Ishikawa (cell line): ENCODE data around the gene HBE1.

ENCODE experiments used
- CEBPB ChIP-seq: IDR thresholded peaks from 2 replicates; pipeline ENCODE4 v1.6.1; 2012
- CREB1 ChIP-seq: IDR thresholded peaks from 2 replicates; pipeline ENCODE4 v1.6.1; 2012; ENCODE audit warnings: low read depth
- EGR1 ChIP-seq: IDR thresholded peaks from 2 replicates; pipeline ENCODE4 v1.6.1; 2012
- EP300 ChIP-seq: IDR thresholded peaks from 2 replicates; pipeline ENCODE4 v1.6.1; 2012; ENCODE audit warnings: borderline replicate concordance
- FOXM1 ChIP-seq: IDR thresholded peaks from 2 replicates; pipeline ENCODE4 v1.6.1; 2012; ENCODE audit warnings: low read depth, borderline replicate concordance
- NFIC ChIP-seq: IDR thresholded peaks from 2 replicates; pipeline ENCODE4 v1.6.1; 2012
- RAD21 ChIP-seq: IDR thresholded peaks from 2 replicates; pipeline ENCODE4 v1.6.1; 2012; ENCODE audit warnings: low read depth
- TAF1 ChIP-seq: IDR thresholded peaks from 2 replicates; pipeline ENCODE4 v1.6.1; 2012; ENCODE audit warnings: low read depth, mild to moderate bottlenecking
- TCF12 ChIP-seq: IDR thresholded peaks from 2 replicates; pipeline ENCODE4 v1.6.1; 2012; ENCODE audit warnings: low read depth
- TEAD4 ChIP-seq: IDR thresholded peaks from 2 replicates; pipeline ENCODE4 v1.6.1; 2012
- YY1 ChIP-seq: IDR thresholded peaks from 2 replicates; pipeline ENCODE4 v1.6.1; 2012; ENCODE audit warnings: low read depth
- ZBTB7A ChIP-seq: IDR thresholded peaks from 2 replicates; pipeline ENCODE4 v1.6.1; 2012; ENCODE audit warnings: low read depth
- TF ChIP-seq, protein P1 (sequence below): IDR thresholded peaks from 2 replicates; pipeline ENCODE4 v1.6.1; 2012
- TF ChIP-seq, protein P2 (sequence below): IDR thresholded peaks from 2 replicates; pipeline ENCODE4 v1.6.1; 2012
- TF ChIP-seq, protein P3 (sequence below): IDR thresholded peaks from 2 replicates; pipeline ENCODE4 v1.6.1; 2012; ENCODE audit warnings: low read depth, mild to moderate bottlenecking

The HBE1 gene

DNA sequence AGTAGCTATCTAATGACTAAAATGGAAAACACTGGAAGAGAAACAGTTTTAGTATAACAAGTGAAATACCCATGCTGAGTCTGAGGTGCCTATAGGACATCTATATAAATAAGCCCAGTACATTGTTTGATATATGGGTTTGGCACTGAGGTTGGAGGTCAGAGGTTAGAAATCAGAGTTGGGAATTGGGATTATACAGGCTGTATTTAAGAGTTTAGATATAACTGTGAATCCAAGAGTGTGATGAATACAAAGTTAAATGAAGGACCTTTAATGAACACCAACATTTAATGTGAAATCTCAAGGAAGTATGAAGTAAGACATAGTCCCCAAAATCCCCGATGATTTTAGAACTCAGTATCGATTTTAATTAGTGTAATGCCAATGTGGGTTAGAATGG is 32.3 kb downstream of the HBE1 start:
- TF ChIP-seq NFIC (no peak), ZBTB7A (no peak), YY1 (no peak), CREB1 (no peak), EGR1 (no peak), FOXM1 (no peak)
- TF ChIP-seq, protein P1, sequence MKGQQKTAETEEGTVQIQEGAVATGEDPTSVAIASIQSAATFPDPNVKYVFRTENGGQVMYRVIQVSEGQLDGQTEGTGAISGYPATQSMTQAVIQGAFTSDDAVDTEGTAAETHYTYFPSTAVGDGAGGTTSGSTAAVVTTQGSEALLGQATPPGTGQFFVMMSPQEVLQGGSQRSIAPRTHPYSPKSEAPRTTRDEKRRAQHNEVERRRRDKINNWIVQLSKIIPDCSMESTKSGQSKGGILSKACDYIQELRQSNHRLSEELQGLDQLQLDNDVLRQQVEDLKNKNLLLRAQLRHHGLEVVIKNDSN = no peak

DNA sequence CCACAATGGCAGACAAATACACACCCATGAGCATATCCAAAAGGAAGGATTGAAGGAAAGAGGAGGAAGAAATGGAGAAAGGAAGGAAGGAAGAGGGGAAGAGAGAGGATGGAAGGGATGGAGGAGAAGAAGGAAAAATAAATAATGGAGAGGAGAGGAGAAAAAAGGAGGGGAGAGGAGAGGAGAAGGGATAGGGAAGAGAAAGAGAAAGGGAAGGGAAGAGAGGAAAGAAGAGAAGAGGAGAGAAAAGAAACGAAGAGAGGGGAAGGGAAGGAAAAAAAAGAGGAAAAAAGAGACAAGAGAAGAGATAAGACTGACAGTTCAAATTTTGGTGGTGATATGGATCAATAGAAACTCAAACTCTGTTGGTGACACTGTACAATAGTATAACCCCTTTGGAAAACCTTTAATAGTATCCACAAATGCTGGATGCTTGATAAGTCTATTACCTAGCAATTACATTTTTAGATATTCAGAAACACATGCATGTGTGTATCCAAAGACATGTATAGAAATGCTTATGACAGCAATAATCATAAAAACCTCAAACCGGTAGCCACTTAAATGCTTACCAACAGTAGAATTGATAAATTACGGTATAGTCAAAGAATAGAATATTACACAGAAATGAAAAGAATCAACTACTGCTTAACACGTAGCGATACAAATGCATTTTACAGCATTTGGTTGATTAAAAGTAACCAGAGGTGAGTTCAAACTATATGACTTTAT is 34.2 kb downstream of the HBE1 start:
- TF ChIP-seq, protein P2, sequence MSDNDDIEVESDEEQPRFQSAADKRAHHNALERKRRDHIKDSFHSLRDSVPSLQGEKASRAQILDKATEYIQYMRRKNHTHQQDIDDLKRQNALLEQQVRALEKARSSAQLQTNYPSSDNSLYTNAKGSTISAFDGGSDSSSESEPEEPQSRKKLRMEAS = no peak
- TF ChIP-seq, protein P1 = no peak
- TF ChIP-seq, protein P3, sequence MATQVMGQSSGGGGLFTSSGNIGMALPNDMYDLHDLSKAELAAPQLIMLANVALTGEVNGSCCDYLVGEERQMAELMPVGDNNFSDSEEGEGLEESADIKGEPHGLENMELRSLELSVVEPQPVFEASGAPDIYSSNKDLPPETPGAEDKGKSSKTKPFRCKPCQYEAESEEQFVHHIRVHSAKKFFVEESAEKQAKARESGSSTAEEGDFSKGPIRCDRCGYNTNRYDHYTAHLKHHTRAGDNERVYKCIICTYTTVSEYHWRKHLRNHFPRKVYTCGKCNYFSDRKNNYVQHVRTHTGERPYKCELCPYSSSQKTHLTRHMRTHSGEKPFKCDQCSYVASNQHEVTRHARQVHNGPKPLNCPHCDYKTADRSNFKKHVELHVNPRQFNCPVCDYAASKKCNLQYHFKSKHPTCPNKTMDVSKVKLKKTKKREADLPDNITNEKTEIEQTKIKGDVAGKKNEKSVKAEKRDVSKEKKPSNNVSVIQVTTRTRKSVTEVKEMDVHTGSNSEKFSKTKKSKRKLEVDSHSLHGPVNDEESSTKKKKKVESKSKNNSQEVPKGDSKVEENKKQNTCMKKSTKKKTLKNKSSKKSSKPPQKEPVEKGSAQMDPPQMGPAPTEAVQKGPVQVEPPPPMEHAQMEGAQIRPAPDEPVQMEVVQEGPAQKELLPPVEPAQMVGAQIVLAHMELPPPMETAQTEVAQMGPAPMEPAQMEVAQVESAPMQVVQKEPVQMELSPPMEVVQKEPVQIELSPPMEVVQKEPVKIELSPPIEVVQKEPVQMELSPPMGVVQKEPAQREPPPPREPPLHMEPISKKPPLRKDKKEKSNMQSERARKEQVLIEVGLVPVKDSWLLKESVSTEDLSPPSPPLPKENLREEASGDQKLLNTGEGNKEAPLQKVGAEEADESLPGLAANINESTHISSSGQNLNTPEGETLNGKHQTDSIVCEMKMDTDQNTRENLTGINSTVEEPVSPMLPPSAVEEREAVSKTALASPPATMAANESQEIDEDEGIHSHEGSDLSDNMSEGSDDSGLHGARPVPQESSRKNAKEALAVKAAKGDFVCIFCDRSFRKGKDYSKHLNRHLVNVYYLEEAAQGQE = no peak
- TF ChIP-seq EP300 (no peak), FOXM1 (no peak), EGR1 (no peak), TCF12 (no peak), CREB1 (no peak), TAF1 (no peak), TEAD4 (no peak), CEBPB (no peak), ZBTB7A (no peak), RAD21 (no peak), YY1 (no peak), NFIC (no peak)

DNA sequence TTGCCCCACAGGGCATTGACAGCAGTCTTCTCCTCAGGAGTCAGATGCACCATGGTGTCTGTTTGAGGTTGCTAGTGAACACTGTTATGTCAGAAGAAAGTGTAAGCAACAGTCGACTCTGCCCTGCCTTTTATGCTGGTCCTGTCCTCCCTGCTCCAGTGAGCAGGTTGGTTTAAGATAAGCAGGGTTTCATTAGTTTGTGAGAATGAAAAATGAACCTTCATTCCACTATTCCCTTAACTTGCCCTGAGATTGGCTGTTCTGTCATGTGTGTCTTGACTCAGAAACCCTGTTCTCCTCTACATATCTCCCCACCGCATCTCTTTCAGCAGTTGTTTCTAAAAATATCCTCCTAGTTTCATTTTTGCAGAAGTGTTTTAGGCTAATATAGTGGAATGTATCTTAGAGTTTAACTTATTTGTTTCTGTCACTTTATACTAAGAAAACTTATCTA is 35.3 kb downstream of the HBE1 start, which contains the start of gene HBD:
Gene HBD, minus strand, starts transcription at position 103 of the 454 bp plus-strand sequence. Its CDS starts 50 bp downstream, at position 53.
- TF ChIP-seq FOXM1 (no peak), TEAD4 (no peak), ZBTB7A (no peak)

DNA sequence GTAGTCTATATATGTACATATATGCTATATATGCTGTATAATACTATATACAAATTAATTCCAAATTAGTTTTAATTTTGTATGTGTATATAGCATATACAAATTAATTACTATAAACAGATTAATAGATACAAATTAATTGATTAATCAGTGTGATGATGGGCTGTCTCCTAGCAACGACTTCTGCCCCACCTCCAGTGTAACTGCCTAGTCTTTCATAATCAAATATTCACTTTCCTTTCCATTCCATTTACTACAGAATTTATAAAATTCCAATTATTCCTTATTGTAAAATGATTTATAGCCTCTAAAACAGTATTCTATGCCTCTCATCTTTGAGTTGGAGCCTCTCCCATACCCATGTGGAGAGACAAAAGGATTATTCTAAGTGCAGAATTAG is 36.4 kb downstream of the HBE1 start:
- TF ChIP-seq, protein P1 = no peak
- TF ChIP-seq, protein P3 = no peak
- TF ChIP-seq CEBPB (no peak), TEAD4 (no peak), RAD21 (no peak), TAF1 (no peak), YY1 (no peak), CREB1 (no peak), EP300 (no peak)

DNA sequence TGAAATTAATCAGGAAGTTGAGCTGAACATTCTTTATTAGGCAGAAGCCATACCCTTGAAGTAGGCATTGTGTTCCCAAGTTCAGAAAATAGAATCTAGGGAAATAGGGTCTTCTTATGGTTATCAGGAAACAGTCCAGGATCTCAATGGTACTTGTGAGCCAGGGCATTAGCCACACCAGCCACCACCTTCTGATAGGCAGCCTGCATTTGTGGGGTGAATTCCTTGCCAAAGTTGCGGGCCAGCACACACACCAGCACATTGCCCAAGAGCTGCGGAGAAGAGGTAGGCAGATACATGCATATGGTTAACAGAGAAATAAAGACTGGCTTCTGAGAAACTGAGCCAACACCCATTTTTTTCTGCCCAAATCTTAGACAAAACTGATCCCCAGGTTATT is 36.9 kb downstream of the HBE1 start:
- TF ChIP-seq ZBTB7A (no peak), FOXM1 (no peak)
- TF ChIP-seq, protein P3 = no peak
